Brain pericyte (primary cell): ENCODE measurements around the gene CDKN2AIP.

Experiments used
- DNase-seq: peaks from one replicate; pipeline ENCODE4 v3.0.0-alpha.2; 2012; ENCODE audit warnings: low read depth, low spot score

CDKN2AIP gene

DNA sequence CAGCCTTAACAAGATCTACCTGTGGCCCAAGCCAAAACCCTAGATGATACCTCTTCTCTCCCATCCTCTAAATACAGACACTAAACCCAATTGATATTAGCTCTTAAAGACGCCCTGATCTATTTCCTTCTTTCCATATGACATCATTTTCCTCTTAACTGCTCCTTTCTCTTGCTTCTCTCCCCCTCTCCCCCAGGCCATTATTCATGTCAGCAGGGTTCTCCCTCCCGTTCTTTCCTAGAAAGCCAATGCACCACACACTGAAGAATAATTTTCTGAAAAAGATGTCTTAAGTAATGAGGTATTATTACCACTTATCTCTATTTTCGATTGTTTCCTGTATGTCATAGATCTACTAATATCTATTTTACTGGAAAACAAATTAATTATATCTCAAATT is 50.7 kb downstream of the CDKN2AIP start:
- no peak for DNase-seq
